Measurements from ENCODE around the gene PGS1.
"Not testable (repeated sequence)": the region's sequence is repeated elsewhere in the genome, so short reads cannot be mapped to it uniquely, and the experiment has no call there.

The PGS1 gene

GRCh38 chr17:78448356-78448993, 70.0 kb downstream of the PGS1 start:
- ATAC-seq: no peak

GRCh38 chr17:78449983-78450595, 71.6 kb downstream of the PGS1 start:
- ATAC-seq: no peak

DNA sequence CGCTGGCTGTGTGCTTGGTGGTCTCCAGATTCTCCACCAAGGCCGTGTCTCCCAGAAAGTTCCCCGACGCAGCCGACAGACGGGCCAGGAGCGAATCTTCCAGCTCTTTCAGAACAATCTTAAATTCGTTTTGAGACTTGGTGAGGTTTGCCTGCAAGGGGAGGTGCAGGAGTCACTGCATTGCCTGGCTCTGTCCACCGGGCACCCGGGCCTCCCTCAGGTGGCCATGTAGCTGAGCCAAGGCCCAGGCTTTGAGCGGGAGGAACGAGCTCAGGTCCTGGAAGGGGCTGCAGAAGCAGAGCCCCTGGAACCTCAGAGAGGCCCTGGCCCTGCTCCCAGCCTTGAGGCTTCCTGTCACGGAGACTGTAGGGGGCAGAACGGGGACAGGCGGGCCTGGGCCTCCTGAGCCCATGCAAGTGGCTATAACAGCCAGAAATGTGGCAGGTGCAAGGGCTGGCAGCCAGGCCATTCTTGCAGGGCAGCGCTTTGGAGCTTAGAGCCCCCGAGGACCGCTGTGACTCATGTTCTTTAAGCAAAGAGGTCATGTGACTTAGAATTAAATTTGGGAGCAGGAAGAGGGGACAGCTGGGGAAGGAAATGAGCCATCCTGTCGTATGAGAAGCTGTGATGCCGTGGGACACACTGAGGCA, 72.4 kb downstream of the PGS1 start:
- no peak for ATAC-seq

GRCh38 chr17:78451753-78452152, 73.3 kb downstream of the PGS1 start:
- no peak for ATAC-seq

DNA sequence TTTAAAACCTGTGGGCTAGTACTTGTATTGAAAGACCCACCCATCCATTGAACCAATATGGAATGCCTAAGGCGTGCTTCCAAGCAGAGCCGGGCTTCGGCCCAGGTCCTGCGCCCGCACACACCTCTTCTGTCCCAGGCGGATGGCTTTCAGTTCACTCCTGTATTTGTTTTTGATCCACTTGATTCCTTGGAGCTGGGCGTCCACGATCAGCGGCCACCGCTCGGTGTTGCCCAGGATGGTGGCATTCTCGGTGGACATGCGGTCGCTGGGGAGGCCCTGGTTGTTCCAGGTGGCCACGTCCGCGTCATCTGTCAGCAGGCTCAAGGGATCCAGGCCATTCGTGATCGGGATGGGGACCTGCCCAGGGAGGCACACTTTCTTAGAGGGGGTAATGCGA, 75.9 kb downstream of the PGS1 start:
- no peak for ATAC-seq

DNA sequence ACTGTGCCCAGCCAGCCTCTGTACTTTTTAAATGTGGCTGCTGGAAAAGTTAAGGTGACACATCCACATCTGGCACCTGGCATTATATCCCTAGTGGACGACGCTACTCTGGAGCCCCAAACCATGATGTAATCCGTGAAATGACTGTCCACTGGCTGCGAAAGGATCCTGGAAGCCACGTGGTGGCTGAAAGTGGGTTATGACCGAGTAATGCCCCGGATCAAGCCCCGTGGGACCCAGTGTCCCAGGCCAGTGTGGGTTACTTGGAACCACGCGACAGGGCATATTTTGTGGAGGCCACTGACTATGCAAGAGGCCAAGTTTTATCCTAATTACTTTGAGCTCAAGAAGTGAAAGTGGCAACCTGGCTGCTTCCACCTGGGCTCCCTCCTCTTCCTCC, 79.6 kb downstream of the PGS1 start:
- no peak for ATAC-seq

DNA sequence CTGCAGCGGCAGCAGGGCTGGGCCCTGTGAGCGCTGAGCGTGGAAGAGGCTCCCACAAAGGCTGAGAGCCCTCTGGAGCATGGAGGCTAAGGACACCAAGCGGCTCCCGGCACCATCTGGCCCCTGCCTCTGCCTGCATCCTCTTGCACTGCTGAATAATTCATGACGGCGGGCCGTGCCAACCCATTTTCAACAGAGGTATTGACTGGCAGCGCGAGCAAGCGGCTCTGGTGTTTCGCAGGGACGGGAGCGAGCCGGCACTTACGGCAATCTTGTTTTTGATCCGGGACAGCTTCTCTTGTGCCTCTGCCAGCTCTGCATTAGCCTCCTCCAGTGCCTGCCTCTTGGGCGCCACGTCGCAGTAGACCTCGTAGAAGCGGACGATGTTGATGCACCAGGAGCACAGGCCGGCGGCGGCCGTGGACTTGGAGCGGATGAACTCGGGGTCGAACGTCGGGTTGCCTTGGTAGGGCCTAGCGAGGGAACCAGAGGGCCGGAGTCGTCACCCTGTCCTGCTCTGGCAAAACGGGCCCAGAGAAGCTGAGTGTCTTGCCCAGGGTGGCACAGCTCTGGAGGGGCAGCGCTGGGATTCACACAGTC, 80.4 kb downstream of the PGS1 start:
- no peak for ATAC-seq

GRCh38 chr17:78459696-78460095, 81.2 kb downstream of the PGS1 start:
- no peak for ATAC-seq

DNA sequence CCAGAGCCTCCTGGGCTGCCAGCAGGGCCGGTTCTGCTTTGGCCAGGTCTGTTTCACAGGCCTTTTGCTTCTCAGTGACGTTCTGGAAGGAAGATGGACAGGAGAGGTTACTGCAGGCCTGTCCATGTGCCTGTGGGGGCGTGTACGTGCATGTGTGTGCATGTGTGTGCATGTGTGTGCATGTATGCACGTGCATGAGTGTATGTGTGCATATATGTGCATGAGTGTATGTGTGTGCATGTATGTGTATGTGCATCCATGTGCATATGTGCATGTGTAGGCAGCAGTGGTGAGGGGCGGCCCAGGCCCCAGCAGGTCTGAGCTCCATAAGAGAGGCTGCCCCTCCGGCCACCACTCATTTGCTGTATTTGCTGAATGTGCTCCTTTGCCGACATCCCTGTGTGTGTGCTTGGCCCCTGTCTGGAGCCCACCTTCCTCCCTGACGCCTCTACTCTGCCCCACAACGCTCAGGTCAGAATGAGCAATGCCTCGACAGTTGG, 81.8 kb downstream of the PGS1 start:
- ATAC-seq: no peak

- ATAC-seq: no peak
Observed at GRCh38 chr17:78460951-78461798, 82.7 kb downstream of the PGS1 start.

GRCh38 chr17:78461799-78462053, 83.3 kb downstream of the PGS1 start:
- ATAC-seq: no peak

DNA sequence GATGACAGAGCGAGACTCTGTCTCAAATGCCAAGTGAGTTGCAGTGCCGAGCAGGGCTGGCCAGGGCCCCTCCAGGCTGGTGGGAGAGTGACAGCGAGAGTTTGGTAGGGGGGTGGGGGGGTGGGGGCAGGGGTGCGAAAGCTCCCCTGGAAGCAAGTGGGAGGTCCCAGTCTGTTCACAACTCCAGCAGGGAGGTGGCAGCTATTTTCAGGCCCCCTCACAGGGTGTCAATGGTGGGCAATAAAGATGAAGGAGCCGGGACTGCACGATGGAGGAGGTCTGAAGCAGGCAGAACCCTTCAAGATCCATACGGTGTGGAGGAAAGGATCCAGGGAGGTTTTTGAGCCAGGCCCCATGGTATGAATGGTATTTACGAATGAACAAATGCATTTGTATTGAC, 83.7 kb downstream of the PGS1 start:
- ATAC-seq: no peak

DNA sequence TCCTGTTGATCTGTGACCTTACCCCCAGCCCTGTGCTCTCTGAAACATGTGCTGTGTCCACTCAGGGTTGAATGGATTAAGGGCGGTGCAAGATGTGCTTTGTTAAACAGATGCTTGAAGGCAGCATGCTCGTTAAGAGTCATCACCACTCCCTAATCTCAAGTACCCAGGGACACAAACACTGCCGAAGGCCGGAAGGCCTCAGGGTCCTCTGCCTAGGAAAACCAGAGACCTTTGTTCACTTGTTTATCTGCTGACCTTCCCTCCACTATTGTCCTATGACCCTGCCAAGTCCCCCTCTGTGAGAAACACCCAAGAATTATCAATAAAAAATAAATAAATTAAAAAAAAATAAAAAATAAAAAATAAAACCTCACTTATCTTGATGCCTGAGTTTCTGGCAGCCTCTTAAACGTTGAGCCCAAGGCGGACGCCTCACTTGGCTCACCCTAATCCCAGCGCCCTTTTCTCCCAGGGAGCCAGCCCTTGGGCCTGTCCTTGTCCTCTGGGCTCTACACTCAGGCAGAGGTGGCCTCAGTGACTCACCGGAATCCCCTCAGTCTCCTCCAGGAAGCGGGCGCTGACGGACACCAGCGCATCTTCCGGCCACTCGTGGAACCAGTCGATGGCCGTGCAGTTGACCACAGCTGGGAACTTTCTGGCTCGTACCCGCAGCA, 87.8 kb downstream of the PGS1 start:
- not testable (repeated sequence) for ATAC-seq

DNA sequence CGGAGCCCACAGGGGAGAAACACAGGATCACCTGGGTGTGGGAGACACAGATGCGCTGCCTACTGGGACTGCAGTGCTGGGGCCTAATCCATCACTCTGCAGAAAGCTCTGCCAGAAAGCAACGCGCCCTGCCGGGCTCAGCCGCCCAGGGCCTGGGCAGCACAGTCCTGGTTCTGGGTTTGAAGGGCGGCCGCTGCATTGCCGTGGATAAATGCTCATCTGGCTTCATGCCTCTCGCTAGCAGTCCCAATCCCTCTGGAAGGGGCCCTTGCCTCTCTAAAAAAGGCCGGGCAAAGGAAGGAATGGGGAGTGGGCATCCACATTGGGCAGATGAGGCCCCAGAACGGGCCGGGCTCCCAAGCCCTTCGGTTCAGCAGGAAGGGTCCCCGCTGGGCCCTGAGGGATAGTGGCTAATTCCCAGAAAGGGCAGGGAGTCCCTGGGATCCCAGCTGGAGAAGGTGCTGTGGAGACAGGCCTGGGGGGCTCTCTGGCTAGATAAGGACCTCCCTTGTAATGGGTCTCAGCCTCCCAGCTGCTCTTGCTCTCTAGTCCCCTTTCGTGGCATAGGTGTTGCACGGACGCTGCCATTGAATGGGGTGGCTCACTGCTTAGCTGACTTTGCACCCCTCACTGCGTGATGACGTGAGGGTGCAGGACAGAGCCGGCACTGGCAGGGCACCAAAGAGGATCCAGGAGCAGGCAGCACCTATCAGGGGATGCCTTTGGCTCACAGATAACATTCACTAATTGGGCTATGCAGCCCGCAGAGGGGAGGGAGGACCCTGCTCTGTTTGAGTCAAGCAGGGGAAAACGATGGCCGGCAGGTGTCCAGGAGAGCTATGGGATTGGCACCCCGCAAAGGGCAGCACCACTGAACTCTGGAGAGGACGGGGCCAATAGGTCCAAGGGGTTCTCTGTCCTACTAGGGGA, 88.6 kb downstream of the PGS1 start:
- no peak for ATAC-seq

DNA sequence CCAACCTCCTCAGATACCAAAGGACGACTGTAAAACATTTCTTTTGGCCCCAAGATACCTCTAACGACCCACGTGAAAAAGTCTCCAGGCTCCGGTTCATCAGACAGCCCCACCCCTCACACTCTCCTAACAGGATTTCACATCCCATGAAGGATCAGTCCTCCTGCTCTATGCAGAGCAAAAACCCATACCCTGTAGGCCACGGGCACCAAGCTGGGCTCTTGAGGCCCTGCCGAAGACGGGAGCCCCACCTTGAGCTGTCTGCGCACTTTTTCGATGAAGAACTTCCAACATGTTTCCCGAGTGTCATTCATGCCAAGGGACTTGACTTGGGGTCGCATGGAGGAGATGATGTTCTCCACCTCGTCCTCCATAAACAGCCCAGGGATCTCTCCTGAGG, 89.9 kb downstream of the PGS1 start:
- no peak for ATAC-seq

DNA sequence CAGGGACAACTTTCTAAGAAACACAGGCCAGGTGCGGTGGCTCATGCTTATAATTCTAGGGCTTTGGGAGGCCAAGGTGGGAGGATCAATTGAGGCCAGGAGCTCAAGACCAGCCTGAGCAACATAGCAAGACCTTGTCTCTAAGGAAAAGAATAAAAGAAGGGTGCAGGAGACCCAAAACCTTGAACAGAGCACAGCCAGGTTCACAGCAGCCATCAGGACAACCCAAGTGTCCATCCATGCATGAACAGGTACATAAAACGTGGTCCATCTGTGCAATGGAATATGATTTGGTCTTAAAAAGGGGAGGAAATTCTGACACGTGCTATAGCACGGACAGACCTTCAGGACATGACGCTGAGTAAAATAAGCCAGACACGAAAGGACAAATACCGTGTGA, 91.0 kb downstream of the PGS1 start:
- ATAC-seq: no peak

- ATAC-seq: no peak
Observed at GRCh38 chr17:78471635-78472034, 93.2 kb downstream of the PGS1 start.

- ATAC-seq: no peak
Observed at GRCh38 chr17:78472035-78472905, 93.8 kb downstream of the PGS1 start.

DNA sequence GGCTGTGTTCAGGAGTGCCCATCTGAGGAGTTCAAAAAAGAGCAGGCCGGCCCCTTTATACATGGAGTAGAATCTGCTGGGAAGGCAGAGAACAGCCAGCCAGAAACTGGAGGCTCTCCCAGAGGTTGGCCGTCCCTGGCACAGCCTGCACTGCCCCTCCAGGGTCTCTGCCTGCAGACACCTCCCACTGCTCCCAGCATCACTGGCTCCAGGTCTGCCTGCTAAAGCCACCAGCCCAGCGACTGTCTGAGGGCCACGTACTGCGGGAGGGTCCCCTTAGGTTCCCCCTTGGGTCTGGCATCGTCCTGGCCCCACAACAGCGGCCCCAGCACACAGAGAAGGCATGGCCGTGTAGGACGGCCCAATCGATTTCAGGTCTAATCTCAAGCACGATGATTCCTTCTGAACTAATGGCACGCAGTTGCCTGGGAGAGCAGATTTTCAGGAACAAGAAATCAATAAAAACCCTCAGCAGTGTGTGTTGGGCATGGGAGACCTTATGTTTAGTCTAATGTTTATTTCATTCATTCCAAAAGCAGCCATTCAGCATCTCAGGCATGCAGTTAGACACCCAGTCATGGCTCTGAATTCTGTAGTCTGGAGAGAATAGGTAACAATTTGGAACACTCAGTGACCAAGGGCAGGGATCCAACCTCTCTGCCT, 95.6 kb downstream of the PGS1 start:
- no peak for ATAC-seq

Measured in activated CD4-positive, CD25-positive, alpha-beta regulatory T cell treated with anti-CD3 and anti-CD28 coated beads, Interleukin-2, amount 50 U/mL, for 24 hours (primary cell).